ENCODE results near the gene LIPC.

Gene LIPC

GRCh38 chr15:58483376-58483775, 51.6 kb downstream of the LIPC start:
- in situ Hi-C loops (cut with HindIII; ENCODE audit: low pct_ligation_motif_present, low pct_unique_long_range_greater_than_20kb, low sequenced_read_pairs) = no loop called here
- no peak for DNase-seq

DNA sequence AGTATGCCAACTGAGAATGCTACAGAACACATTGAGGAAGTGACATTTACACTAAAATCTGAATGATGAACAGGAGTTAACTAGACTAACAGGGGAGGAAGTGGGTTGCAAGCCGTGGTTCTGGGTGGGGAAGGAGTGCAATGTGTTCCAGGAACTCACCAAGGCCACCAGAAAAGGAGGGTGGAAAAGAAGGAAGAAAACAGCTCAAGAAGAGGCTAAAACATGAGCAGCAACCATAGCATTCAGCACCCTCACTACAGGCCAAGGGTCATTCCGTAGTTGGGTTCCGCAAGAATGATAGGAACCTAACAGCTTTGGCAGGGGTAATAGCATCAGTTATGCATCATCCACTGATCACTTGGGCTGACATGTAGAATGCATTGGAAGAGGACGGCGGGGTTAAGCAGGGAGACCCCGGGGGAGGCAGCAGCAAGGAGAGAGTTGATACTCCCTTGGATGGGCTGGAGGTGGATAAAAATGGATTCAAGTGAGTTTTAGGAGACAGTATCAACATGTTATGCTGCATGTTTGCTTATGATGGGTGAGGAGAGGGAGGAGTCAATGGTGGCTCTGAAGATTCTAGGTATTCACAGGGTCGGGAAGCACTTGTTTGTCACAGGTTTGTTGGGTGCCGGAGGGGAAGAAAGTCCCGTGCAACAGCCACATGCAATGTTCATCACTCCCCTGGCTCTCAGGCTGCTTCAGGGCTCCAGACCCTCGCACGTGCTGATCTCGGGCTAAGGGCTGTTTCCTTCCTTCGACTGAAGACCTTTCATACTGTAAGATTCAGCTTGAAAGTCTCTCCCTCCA, 53.2 kb downstream of the LIPC start:
- in situ Hi-C loops (cut with HindIII; ENCODE audit: low pct_ligation_motif_present, low pct_unique_long_range_greater_than_20kb, low sequenced_read_pairs) = no loop called here
- no peak for DNase-seq

DNA sequence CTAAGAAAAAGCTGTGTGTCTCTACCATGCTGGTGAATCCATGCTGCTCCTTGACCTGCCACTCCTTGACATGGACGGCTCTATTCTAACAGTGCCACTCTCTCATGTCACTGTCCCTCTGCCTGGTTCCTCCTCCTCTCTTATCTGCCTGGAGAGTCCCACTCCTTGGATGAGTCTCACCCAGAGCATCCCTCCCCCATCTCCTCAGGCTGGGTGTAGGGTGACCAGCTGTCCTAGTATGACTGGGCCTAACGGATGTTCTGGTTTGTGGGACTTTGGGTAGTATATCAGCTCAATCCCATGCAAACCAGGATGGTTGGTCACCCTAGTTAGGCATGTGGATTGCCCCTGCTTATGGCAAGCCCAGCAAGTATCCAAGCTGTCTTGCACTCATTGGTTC, 54.3 kb downstream of the LIPC start:
- in situ Hi-C loops (cut with HindIII; ENCODE audit: low pct_ligation_motif_present, low pct_unique_long_range_greater_than_20kb, low sequenced_read_pairs) = no loop called here

GRCh38 chr15:58486564-58486963, 54.8 kb downstream of the LIPC start:
- in situ Hi-C loops (cut with HindIII; ENCODE audit: low pct_ligation_motif_present, low pct_unique_long_range_greater_than_20kb, low sequenced_read_pairs) = no loop called here

More for the DNA sequence above, 54.3 kb downstream of the LIPC start:
- DNase-seq = no peak

DNA sequence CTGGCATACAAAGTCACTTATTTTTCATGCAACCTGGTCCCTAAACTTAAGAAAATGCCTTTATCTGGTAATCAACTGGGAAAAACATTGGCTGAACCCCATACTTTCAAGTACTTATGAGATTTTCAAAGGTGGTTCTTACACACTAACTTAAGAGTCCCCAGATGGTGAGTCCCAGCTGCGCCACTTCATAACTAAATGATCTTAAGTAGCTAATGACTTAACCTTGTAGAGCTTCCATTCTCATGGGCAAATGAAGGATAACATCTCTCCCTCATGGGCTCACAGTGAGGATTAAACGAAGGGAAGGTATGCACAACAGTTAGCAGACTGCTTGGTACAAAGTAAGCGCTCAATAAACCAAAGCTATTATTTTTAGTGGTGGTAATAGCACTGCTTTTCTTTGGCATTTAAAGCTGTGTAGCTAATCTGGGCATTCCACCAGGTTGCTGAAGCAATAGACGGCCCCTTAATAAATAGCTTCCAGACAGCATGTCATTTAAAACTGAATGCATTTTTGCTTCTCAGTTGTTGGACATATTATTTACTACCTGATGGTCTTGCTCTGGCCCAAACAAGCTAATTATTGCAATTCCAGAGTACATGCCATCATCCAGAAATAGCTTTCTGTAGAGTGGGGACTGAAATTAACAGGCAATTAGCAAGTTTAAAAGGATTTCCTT, 55.4 kb downstream of the LIPC start:
- in situ Hi-C loops (cut with HindIII; ENCODE audit: low pct_ligation_motif_present, low pct_unique_long_range_greater_than_20kb, low sequenced_read_pairs) = no loop called here
- no peak for DNase-seq

More at GRCh38 chr15:58486564-58486963, 54.8 kb downstream of the LIPC start:
- no peak for DNase-seq

DNA sequence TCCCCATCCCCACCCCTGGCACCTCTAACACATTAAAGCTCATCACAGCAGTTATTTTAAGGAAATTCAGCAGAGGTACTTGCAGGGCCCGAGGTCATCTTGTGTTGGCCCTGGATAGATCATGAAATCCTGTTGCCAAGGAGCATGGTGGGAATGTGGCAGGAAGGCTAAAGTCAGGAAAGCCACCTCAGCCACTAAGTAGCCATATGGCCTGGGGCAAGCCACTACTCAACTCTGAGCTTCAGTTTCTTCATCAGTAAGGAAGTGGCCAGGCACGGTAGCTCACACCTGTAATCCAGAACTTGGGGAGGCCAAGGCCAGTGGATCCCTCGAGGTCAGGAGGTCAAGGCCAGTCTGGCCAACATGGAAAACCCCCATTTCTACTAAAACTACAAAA, 55.9 kb downstream of the LIPC start:
- in situ Hi-C loops (cut with HindIII; ENCODE audit: low pct_ligation_motif_present, low pct_unique_long_range_greater_than_20kb, low sequenced_read_pairs) = no loop called here
- no peak for DNase-seq

GRCh38 chr15:58489289-58490085, 57.7 kb downstream of the LIPC start:
- no peak for DNase-seq
- in situ Hi-C loops (cut with HindIII; ENCODE audit: low pct_ligation_motif_present, low pct_unique_long_range_greater_than_20kb, low sequenced_read_pairs) = no loop called here

GRCh38 chr15:58490086-58490887, 58.5 kb downstream of the LIPC start:
- no peak for DNase-seq
- in situ Hi-C loops (cut with HindIII; ENCODE audit: low pct_ligation_motif_present, low pct_unique_long_range_greater_than_20kb, low sequenced_read_pairs) = no loop called here

DNA sequence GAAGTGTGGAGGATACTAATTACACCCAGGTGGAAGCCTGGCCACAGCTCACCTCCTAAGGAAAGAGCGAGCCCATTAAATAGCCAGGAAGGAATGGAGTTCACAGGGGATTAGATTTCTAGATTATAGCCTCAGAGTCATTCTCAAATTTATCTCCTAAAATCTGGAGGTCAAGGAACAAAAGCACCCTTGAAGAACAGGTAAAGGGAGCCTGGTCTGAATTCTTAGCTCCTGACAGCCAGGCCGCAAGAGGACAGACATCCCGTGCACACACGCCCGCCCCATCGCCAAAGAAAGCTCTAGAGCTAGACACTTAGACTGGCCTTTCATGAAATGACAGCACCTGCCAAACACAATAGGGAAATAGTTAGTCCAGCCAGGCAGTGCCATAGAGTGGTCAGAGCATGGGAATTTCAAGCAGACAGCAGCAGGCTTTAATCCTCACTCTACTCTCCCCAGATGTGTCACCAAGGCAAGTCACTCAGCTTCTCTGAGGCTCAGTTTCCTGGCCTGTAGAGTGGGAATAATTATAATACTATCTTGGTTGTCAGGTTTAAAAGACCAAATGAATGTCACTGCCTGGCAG, 59.2 kb downstream of the LIPC start:
- in situ Hi-C loops (cut with HindIII; ENCODE audit: low pct_ligation_motif_present, low pct_unique_long_range_greater_than_20kb, low sequenced_read_pairs) = no loop called here
- DNase-seq = no peak

- no peak for DNase-seq
These were observed 59.9 kb downstream of the LIPC start for GRCh38 chr15:58491499-58492202.

GRCh38 chr15:58492661-58493397, 61.0 kb downstream of the LIPC start:
- in situ Hi-C loops (cut with HindIII; ENCODE audit: low pct_ligation_motif_present, low pct_unique_long_range_greater_than_20kb, low sequenced_read_pairs) = no loop called here
- DNase-seq = no peak

More at GRCh38 chr15:58491499-58492202, 59.9 kb downstream of the LIPC start:
- in situ Hi-C loops (cut with HindIII; ENCODE audit: low pct_ligation_motif_present, low pct_unique_long_range_greater_than_20kb, low sequenced_read_pairs) = no loop called here

GRCh38 chr15:58494567-58494966, 62.8 kb downstream of the LIPC start:
- DNase-seq = no peak
- in situ Hi-C loops (cut with HindIII; ENCODE audit: low pct_ligation_motif_present, low pct_unique_long_range_greater_than_20kb, low sequenced_read_pairs) = no loop called here

DNA sequence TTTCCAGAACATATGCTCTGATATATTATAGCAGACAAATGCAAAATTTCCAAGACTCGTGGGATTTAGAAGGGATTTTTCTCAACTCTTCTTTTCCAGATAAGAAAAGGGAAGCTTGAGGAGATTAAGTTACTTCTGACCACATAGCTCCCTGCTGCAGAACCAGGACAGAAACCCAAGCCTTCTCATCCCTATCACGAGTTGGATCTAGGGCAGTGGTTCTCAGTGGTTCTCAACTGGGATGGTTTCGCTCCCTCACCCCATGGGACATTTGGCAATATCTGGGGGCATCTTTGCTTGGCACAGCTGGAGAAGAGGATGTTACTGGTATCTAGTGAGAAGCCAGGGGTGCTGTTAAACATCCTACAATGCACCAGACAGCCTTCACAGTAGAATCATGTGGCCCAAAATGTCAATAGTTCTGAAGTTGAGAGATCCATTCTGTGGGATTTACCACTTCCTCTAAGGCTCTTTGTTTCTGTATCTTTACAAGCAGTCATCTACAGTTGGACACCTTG, 64.2 kb downstream of the LIPC start:
- in situ Hi-C loops (cut with HindIII; ENCODE audit: low pct_ligation_motif_present, low pct_unique_long_range_greater_than_20kb, low sequenced_read_pairs) = no loop called here
- no peak for DNase-seq

- in situ Hi-C loops (cut with HindIII; ENCODE audit: low pct_ligation_motif_present, low pct_unique_long_range_greater_than_20kb, low sequenced_read_pairs) = no loop called here
- no peak for DNase-seq
These were observed 65.4 kb downstream of the LIPC start for GRCh38 chr15:58497046-58497785.

GRCh38 chr15:58498821-58499580, 67.2 kb downstream of the LIPC start:
- in situ Hi-C loops (cut with HindIII; ENCODE audit: low pct_ligation_motif_present, low pct_unique_long_range_greater_than_20kb, low sequenced_read_pairs) = no loop called here
- DNase-seq = peak; percentile 80
